Erythroblast (primary cell): ENCODE measurements around the gene SENP1.

Experiments
- GATA1 ChIP-seq: IDR thresholded peaks from 2 replicates; pipeline ENCODE4 v1.6.1; 2011; ENCODE audit warnings: low read depth, mild to moderate bottlenecking, control low read depth, low read length, moderate library complexity
- POLR2A ChIP-seq: IDR thresholded peaks from 2 replicates; pipeline ENCODE4 v1.6.1; 2011; ENCODE audit warnings: mild to moderate bottlenecking, low read length

GRCh38 chr12:48030173-48030650 lies 75.7 kb downstream of the SENP1 start:
- TF ChIP-seq POLR2A: no peak
- no peak for TF ChIP-seq GATA1
